Esophagus squamous epithelium (tissue), 5 donors: ENCODE data around the gene POLDIP3. TPM values are rescaled to one million over a fixed set of nuclear protein-coding genes. Genes with fewer than 3 reads are reported as not detected.
A peak's percentile ranks its signal among the peaks of the same experiment; 100 is the strongest.

Experiments used
- DNase-seq: peaks from one replicate; lab custom pipeline; 2025; lab: John Stamatoyannopoulos, UW
- H3K27ac ChIP-seq, 4 donors: fragments of 200-600 bp; sonication (generic); one replicate each; pipeline ENCODE4 v1.5.1; 2016 to 2019; ENCODE audit warnings: mild to moderate bottlenecking in 1 of 4
- H3K27me3 ChIP-seq, 4 donors: fragments of 200-600 bp; sonication (generic); 1 replicate in 3 of 4; 2 replicates in 1 of 4; pipeline versions ENCODE4 v1.5.1 to v1.6.0; 2017 to 2021; ENCODE audit warnings: antibody characterized with exemption in 1 of 4
- H3K36me3 ChIP-seq, 3 donors: fragments of 200-600 bp; sonication (generic); one replicate each; pipeline ENCODE4 v1.5.1; 2016 to 2019
- H3K4me1 ChIP-seq, 3 donors: fragments of 200-600 bp; sonication (generic); one replicate each; pipeline ENCODE4 v1.5.1; 2017 to 2019
- H3K4me3 ChIP-seq, 4 donors: fragments of 200-600 bp; sonication (generic); 1 replicate in 3 of 4; 2 replicates in 1 of 4; pipeline ENCODE4 v1.5.1; 2016 to 2019; ENCODE audit warnings: mild to moderate bottlenecking in 2 of 4, moderate library complexity in 1 of 4
- H3K9me3 ChIP-seq, 3 donors: fragments of 200-600 bp; sonication (generic); one replicate each; pipeline ENCODE4 v1.5.1; 2016 to 2019
- POLR2A ChIP-seq, 4 donors: fragments of 450-650 bp; IDR thresholded peaks; one replicate each; pipeline ENCODE4 v1.6.1; 2017; ENCODE audit warnings: antibody characterized with exemption in 4 of 4, mild to moderate bottlenecking in 4 of 4, moderate library complexity in 3 of 4
- WGBS, 2 donors: methylation state at CpG; one replicate each; pipeline ENCODE4 v1.1.5; 2018; 5-methylcytosine and 5-hydroxymethylcytosine counted together
- intact Hi-C: fragments of 100-400 bp; cut with DNase I; formaldehyde crosslinking; loops from one replicate; pipeline ENCODE4 v1.15.0; 2022
- total RNA-seq, 4 donors: library from RNA; depleted of rRNA; stranded (reverse); fragments of >200 nt; gene quantifications; one replicate each; pipeline ENCODE4 v1.1.0, GENCODE V29; 2016
- TF ChIP-seq, protein P1 (sequence below), 6 experiments: fragments of 450-650 bp in 4 of 6; fragments of 200-600 bp in 2 of 6; sonication (generic) in 2 of 6; IDR thresholded peaks; one replicate each; pipeline ENCODE4 v1.5.1; 2016 to 2019; ENCODE audit warnings: antibody characterized with exemption in 6 of 6, mild to moderate bottlenecking in 4 of 6, moderate library complexity in 4 of 6
- donor health status: DM: yes; HTN: yes; CAD: no.

The POLDIP3 gene
- total RNA-seq, 4 donors from 2014 or later, result 23.3 to 33.0 (median 28.0) TPM

DNA sequence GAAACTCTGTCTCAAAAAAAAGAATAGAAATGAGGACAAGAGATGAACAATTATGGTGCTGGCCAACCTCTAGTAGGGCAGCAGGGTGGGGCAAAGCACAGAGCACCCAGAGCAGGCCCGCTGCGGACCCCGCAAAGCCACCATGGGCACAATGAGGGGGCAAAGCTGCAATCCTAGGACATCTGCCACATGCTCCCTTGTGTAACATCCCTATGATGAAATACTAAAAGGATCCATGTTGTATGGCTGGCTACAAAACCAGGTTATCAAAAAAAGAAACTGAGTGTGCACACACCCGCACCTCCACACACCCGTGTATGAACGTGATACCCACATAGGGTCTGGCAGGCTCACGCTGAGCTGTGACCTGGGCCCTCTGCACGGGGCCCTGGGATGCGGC lies 18.3 kb upstream of the POLDIP3 start:
- 88 to 94% methylated on average over 8 to 9 of the region's 9 CpGs for WGBS, 2 donors
- TF ChIP-seq, protein P1, sequence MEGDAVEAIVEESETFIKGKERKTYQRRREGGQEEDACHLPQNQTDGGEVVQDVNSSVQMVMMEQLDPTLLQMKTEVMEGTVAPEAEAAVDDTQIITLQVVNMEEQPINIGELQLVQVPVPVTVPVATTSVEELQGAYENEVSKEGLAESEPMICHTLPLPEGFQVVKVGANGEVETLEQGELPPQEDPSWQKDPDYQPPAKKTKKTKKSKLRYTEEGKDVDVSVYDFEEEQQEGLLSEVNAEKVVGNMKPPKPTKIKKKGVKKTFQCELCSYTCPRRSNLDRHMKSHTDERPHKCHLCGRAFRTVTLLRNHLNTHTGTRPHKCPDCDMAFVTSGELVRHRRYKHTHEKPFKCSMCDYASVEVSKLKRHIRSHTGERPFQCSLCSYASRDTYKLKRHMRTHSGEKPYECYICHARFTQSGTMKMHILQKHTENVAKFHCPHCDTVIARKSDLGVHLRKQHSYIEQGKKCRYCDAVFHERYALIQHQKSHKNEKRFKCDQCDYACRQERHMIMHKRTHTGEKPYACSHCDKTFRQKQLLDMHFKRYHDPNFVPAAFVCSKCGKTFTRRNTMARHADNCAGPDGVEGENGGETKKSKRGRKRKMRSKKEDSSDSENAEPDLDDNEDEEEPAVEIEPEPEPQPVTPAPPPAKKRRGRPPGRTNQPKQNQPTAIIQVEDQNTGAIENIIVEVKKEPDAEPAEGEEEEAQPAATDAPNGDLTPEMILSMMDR (IDR thresholded peaks at IDR 0.05), result no peak
- TF ChIP-seq POLR2A (IDR thresholded peaks at IDR 0.05), result no peak
- peaks cover 0 to 42% (median 19%) of the 10 kb centered on the region in 3 donors for H3K4me1 ChIP-seq
- H3K4me3 ChIP-seq, result no peak overlapping the region
- intact Hi-C loops, result no loop called here
- H3K27me3 ChIP-seq, result no peaks in the 10 kb centered on the region
- H3K27ac ChIP-seq, result no peak overlapping the region
- no peak for DNase-seq
- no peaks in the 10 kb centered on the region for H3K9me3 ChIP-seq
- peaks cover 29 to 89% (median 54%) of the 10 kb centered on the region in 3 donors for H3K36me3 ChIP-seq

DNA sequence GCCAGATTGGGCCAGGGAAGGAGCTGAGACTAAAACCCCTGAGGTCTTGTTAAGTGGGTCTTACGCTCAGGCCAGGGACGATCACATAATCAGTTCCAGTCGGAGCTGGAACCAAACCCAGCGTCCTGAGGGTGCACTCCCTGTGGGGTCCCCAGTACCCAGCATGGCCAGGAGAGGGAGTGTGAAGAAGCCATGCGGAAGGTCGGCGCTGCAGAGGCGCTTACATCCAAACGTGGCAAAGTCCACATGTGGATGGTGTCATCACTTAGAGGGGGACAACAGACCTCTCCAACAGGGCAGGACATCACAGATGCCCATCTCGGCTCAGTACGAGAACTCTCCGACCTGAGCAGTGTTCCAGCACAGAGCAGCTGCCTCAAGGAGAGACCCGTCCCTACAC lies 17.4 kb upstream of the POLDIP3 start:
- H3K9me3 ChIP-seq, result no peaks in the 10 kb centered on the region
- TF ChIP-seq, protein P1 (IDR thresholded peaks at IDR 0.05), result peak in 2 of 6 experiments; percentile 14 to 33
- TF ChIP-seq POLR2A (IDR thresholded peaks at IDR 0.05), result no peak
- H3K4me3 ChIP-seq, result no peak overlapping the region
- no peaks in the 10 kb centered on the region for H3K27me3 ChIP-seq
- DNase-seq, result no peak
- peaks cover 38 to 99% (median 63%) of the 10 kb centered on the region in 3 donors for H3K36me3 ChIP-seq
- H3K4me1 ChIP-seq, result peaks cover 0 to 42% (median 19%) of the 10 kb centered on the region in 3 donors
- H3K27ac ChIP-seq, result no peak overlapping the region
- 86 to 100% methylated on average over 1 to 11 of the region's 13 CpGs for WGBS, 2 donors
- intact Hi-C loops, result no loop called here

DNA sequence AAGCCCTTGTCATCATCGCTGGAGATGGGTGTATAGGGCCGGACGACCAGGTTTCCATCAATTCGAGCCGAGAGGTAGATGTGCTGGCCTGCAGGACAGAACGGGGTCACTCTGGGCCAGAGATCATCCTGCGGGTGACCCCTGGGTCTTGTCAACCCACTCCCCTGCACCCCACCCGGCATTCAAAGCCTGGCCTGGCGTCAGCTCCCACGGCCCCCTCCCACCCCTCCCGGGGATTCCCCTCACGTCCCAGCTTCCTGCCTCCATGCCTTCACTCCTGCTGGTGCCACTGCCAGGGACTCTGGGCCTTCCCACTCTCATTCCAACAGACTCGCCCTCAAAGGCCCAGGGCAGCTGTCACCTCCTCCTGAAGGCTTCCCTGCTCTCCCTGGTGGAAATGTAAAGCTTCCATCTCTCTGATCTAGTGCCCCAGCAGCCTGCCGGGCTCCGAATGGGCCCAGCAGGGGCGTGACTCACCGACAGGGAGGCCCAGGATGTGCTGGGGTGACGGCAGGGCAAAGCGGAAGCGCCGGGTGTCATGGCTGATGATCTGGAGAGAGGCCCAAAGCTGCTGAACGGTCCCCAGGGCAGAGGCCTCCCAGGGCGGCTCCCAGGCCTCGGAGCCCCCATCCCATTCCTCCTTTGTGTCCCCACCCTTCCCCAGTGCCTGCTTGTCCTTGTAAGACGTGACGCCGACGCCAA lies 16.4 kb upstream of the POLDIP3 start:
- TF ChIP-seq POLR2A (IDR thresholded peaks at IDR 0.05), result no peak
- TF ChIP-seq, protein P1 (IDR thresholded peaks at IDR 0.05), result no peak
- no peak overlapping the region for H3K27ac ChIP-seq
- peaks cover 45 to 100% (median 67%) of the 10 kb centered on the region in 3 donors for H3K36me3 ChIP-seq
- no peak overlapping the region for H3K4me3 ChIP-seq
- DNase-seq, result no peak
- no peaks in the 10 kb centered on the region for H3K27me3 ChIP-seq
- 60 to 97% methylated on average over 1 to 6 of the region's 28 CpGs for WGBS, 2 donors
- no peaks in the 10 kb centered on the region for H3K9me3 ChIP-seq
- H3K4me1 ChIP-seq, result peaks cover 0 to 33% (median 17%) of the 10 kb centered on the region in 3 donors
- intact Hi-C loops, result no loop called here

DNA sequence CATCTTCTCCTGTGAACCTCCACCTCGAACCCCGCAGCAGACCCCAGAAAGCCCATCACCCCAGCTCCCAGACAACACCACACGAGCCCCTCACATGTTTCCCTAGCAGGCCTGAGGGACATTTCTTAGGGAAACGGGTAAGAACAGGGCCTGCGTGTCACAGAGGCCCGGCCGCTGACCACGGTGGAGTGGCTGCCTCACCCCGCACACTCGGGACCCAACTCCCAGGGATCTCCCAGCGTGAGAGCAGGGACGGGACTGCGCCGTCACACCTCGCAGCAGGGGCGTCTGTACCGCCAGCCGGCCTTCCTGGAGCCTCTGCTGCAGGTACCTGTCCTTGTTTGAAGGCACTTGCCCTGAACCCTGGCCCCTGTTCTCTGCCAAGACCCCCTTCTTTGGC lies 15.5 kb upstream of the POLDIP3 start:
- no peak overlapping the region for H3K27ac ChIP-seq
- 96 to 100% methylated on average over 1 to 12 of the region's 18 CpGs for WGBS, 2 donors
- no peaks in the 10 kb centered on the region for H3K9me3 ChIP-seq
- no peaks in the 10 kb centered on the region for H3K27me3 ChIP-seq
- peaks cover 45 to 100% (median 74%) of the 10 kb centered on the region in 3 donors for H3K36me3 ChIP-seq
- DNase-seq, result no peak
- TF ChIP-seq, protein P1 (IDR thresholded peaks at IDR 0.05), result no peak
- no peak for TF ChIP-seq POLR2A (IDR thresholded peaks at IDR 0.05)
- intact Hi-C loops, result no loop called here
- H3K4me3 ChIP-seq, result no peak overlapping the region
- H3K4me1 ChIP-seq, result peaks cover 0 to 25% (median 8%) of the 10 kb centered on the region in 3 donors

DNA sequence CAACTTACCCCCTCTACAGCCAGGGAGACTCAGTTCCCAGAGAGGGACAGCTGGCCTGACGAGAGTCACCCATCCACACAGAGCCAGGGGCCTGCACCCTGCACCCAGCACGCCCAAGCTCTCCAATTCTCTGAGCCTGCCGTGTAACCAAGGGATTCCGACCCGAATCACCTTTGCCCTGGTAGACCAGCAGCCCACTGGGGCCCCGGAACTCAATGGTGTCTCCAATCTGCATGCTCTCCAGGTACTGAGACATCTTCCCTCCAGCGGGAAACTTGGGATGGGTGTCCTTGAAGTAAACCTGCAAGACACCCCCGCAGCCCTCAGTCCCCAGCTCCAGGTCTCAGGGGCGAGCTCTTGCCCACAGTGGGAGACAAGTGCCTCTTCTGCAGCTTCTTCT lies 13.3 kb upstream of the POLDIP3 start:
- TF ChIP-seq, protein P1 (IDR thresholded peaks at IDR 0.05), result no peak
- TF ChIP-seq POLR2A (IDR thresholded peaks at IDR 0.05), result no peak
- Histone ChIP-seq H3K4me3 (no peak overlapping the region), H3K9me3 (no peaks in the 10 kb centered on the region), H3K36me3 (peaks cover 49 to 100% (median 79%) of the 10 kb centered on the region in 3 donors), H3K27me3 (no peaks in the 10 kb centered on the region), H3K4me1 (peaks cover 4 to 34% (median 9%) of the 10 kb centered on the region in 3 donors), H3K27ac (no peak overlapping the region)
- DNase-seq, result no peak
- intact Hi-C loops, result no loop called here
- WGBS, 2 donors, result 80 to 83% methylated on average over 1 of the region's 9 CpGs
